Nephron progenitor cell (in vitro differentiated cells): ENCODE measurements around the gene PAX5.
"Not testable (repeated sequence)": the region's sequence is repeated elsewhere in the genome, so short reads cannot be mapped to it uniquely, and the experiment has no call there.

Experiments
- DNase-seq: peaks from one replicate; pipeline ENCODE4 v3.0.0; 2021
- H3K27ac Mint-ChIP-seq: 2 replicates; pipeline ENCODE4 v1.8.0; 2021; ENCODE audit warnings: mild to moderate bottlenecking, moderate library complexity, mixed read lengths
- H3K27me3 Mint-ChIP-seq: 2 replicates; pipeline ENCODE4 v1.8.0; 2021; ENCODE audit warnings: mild to moderate bottlenecking, low read depth, mixed read lengths; ENCODE audit not compliant: poor library complexity
- H3K36me3 Mint-ChIP-seq: 2 replicates; pipeline ENCODE4 v1.8.0; 2021; ENCODE audit warnings: low read depth, mixed read lengths
- H3K4me1 Mint-ChIP-seq: 2 replicates; pipeline ENCODE4 v1.8.0; 2021; ENCODE audit warnings: mixed read lengths
- H3K4me3 Mint-ChIP-seq: 2 replicates; pipeline ENCODE4 v1.8.0; 2021; ENCODE audit warnings: mild to moderate bottlenecking, moderate library complexity, mixed read lengths
- H3K9me3 Mint-ChIP-seq: 2 replicates; pipeline ENCODE4 v1.8.0; 2021; ENCODE audit warnings: mild to moderate bottlenecking, moderate library complexity, mixed read lengths
- TF ChIP-seq, protein P1 (sequence below): fragments of 200-600 bp; sonication (generic); IDR thresholded peaks from 2 replicates; pipeline ENCODE4 v1.5.0; 2021; ENCODE audit warnings: antibody characterized with exemption

Gene PAX5

GRCh38 chr9:37066139-37066725 is 32.2 kb upstream of the PAX5 start:
- H3K4me3 Mint-ChIP-seq, result no peak overlapping the region
- no peaks in the 10 kb centered on the region for H3K36me3 Mint-ChIP-seq
- H3K27ac Mint-ChIP-seq, result no peak overlapping the region
- TF ChIP-seq, protein P1, sequence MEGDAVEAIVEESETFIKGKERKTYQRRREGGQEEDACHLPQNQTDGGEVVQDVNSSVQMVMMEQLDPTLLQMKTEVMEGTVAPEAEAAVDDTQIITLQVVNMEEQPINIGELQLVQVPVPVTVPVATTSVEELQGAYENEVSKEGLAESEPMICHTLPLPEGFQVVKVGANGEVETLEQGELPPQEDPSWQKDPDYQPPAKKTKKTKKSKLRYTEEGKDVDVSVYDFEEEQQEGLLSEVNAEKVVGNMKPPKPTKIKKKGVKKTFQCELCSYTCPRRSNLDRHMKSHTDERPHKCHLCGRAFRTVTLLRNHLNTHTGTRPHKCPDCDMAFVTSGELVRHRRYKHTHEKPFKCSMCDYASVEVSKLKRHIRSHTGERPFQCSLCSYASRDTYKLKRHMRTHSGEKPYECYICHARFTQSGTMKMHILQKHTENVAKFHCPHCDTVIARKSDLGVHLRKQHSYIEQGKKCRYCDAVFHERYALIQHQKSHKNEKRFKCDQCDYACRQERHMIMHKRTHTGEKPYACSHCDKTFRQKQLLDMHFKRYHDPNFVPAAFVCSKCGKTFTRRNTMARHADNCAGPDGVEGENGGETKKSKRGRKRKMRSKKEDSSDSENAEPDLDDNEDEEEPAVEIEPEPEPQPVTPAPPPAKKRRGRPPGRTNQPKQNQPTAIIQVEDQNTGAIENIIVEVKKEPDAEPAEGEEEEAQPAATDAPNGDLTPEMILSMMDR, result no peak
- H3K4me1 Mint-ChIP-seq, result no peaks in the 10 kb centered on the region
- no peak for DNase-seq
- H3K9me3 Mint-ChIP-seq, result no peaks in the 10 kb centered on the region
- peaks cover 61% of the 10 kb centered on the region for H3K27me3 Mint-ChIP-seq

GRCh38 chr9:37062336-37062735 is 28.3 kb upstream of the PAX5 start:
- H3K9me3 Mint-ChIP-seq, result no peaks in the 10 kb centered on the region
- no peak for DNase-seq
- H3K4me1 Mint-ChIP-seq, result no peaks in the 10 kb centered on the region

GRCh38 chr9:37061768-37062167 is 27.7 kb upstream of the PAX5 start:
- Mint-ChIP-seq H3K4me3 (no peak overlapping the region), H3K27ac (no peak overlapping the region), H3K36me3 (no peaks in the 10 kb centered on the region), H3K9me3 (no peaks in the 10 kb centered on the region), H3K27me3 (peaks cover 66% of the 10 kb centered on the region), H3K4me1 (no peaks in the 10 kb centered on the region)
- TF ChIP-seq, protein P1, result no peak
- DNase-seq, result no peak

More at GRCh38 chr9:37062336-37062735, 28.3 kb upstream of the PAX5 start:
- peaks cover 66% of the 10 kb centered on the region for H3K27me3 Mint-ChIP-seq
- TF ChIP-seq, protein P1, result no peak
- no peak overlapping the region for H3K27ac Mint-ChIP-seq
- H3K36me3 Mint-ChIP-seq, result no peaks in the 10 kb centered on the region
- no peak overlapping the region for H3K4me3 Mint-ChIP-seq

DNA sequence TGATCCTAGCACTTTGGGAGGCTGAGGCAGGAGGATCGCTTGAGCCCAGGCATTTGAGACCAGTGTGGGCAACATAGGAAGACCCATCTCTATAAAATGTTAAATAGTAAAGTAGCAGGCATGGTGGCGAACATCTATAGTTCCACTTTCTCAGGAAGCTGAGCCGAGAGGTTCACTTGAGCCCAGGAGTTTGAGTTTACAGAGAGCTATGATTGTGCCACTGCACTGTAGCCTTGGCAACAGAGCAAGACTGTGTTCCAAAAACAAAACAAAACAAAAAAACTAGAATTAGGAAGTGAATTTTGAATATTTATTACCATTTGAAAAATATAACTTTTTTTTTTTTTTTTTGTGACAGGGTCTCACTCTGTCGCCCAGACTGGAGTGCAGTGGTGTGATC is 26.8 kb upstream of the PAX5 start:
- H3K4me1 Mint-ChIP-seq, result no peaks in the 10 kb centered on the region
- H3K27ac Mint-ChIP-seq, result no peak overlapping the region
- peaks cover 64% of the 10 kb centered on the region for H3K27me3 Mint-ChIP-seq
- no peaks in the 10 kb centered on the region for H3K36me3 Mint-ChIP-seq
- no peak overlapping the region for H3K4me3 Mint-ChIP-seq
- no peak for DNase-seq
- TF ChIP-seq, protein P1, result no peak
- H3K9me3 Mint-ChIP-seq, result no peaks in the 10 kb centered on the region

- peaks cover 74% of the 10 kb centered on the region for H3K27me3 Mint-ChIP-seq
- H3K36me3 Mint-ChIP-seq, result no peaks in the 10 kb centered on the region
- no peak for DNase-seq
- H3K4me1 Mint-ChIP-seq, result no peaks in the 10 kb centered on the region
- TF ChIP-seq, protein P1, result no peak
- no peaks in the 10 kb centered on the region for H3K9me3 Mint-ChIP-seq
- no peak overlapping the region for H3K27ac Mint-ChIP-seq
- no peak overlapping the region for H3K4me3 Mint-ChIP-seq
Measured at GRCh38 chr9:37056046-37056920, 22.2 kb upstream of the PAX5 start.

DNA sequence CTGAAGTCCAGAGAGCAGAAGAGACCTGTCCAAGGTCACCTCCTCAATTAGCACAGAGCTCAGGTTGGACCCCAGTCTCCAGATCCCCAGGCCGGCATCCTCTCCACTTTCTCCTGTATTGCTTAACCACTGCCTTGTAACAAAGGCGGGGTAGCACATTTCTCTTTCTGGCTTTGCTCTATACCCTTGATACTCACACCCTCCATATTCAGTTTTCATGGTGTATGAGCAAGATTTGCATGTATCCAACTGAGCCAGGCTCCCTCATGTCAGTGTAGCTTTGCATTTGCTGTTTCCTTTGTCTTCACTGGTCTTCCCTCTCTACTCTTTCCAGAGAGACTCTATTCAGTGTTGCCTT is 20.3 kb upstream of the PAX5 start:
- DNase-seq, H3K9me3 Mint-ChIP-seq, H3K4me1 Mint-ChIP-seq, H3K36me3 Mint-ChIP-seq, H3K27ac Mint-ChIP-seq, H3K4me3 Mint-ChIP-seq: not testable (repeated sequence)
- H3K27me3 Mint-ChIP-seq, result peaks cover 93% of the 10 kb centered on the region
